Kidney epithelial cell (primary cell): Measurements from ENCODE around the gene RHPN2. TPM values are rescaled to one million over a fixed set of nuclear protein-coding genes. Genes with fewer than 3 reads are reported as not detected.

ENCODE experiments used
- DNase-seq: peaks from one replicate; pipeline ENCODE4 v3.0.0-alpha.2; 2010; ENCODE audit warnings: low read depth
- H3K27me3 ChIP-seq: 2 replicates; pipeline ENCODE4 v1.6.0; 2011; ENCODE audit warnings: low read length; ENCODE audit not compliant: control insufficient read depth, insufficient read depth
- H3K36me3 ChIP-seq: 2 replicates; pipeline ENCODE4 v1.5.1; 2011; ENCODE audit warnings: low read length; ENCODE audit not compliant: control insufficient read depth, insufficient read depth
- H3K4me3 ChIP-seq: 2 replicates; pipeline ENCODE4 v1.5.1; 2011; ENCODE audit warnings: low read depth, mild to moderate bottlenecking, control low read depth, low read length
- total RNA-seq: library from RNA; depleted of rRNA; stranded (reverse); fragments of >200 nt; gene quantifications from 2 replicates; pipeline ENCODE4 v1.2.3, GENCODE V29; 2015
- TF ChIP-seq, protein P1 (sequence below): IDR thresholded peaks from 2 replicates; pipeline ENCODE4 v1.5.1; 2011; ENCODE audit warnings: mild to moderate bottlenecking, moderate library complexity, low read length, control low read depth, inconsistent platforms; ENCODE audit not compliant: insufficient read depth, poor library complexity, severe bottlenecking

Gene RHPN2
- total RNA-seq, result 21.3 and 27.6 TPM in 2 replicates

DNA sequence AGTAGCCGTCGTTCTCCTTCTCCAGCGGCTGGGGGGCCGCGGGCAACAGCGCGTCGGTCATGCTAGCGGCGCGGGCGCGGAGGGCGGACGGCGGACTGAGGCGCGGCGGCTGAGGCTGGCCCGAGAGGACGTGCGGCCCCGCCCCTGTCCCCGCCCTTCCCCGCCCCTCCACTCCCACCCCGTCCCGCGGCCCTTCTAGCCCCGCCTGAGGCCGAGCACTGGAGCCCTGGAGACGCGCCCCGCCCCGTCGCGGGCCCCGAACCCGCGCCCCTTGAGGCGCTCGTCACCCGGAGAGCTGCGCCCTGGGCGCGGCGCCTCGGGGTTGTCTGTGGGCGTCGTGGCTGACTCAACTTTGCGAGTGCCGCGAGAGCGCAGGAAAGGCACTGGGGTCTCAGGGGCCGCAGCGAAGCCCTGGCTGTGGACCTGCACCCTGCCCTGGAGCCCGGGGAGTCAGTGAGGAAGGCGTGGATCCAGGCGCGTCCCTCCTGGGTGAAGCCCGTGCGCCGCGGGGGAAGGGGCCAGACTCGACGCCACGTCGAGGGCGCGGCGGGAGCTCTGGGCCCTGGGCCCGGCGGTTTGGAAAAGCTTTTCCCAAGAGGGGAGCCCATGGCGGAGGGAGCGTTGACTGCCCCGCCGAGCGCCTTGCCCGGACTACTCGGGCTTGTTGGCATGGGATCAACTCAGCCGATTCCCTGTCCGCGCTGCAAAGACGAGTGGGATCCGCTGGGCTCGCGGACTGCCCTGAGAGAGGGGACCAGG is at the start of gene RHPN2:
Gene RHPN2, minus strand, starts transcription at position 97 of the 759 bp plus-strand sequence. Its CDS starts 36 bp downstream, at position 61.
- peak within 1 kb of the TSS; percentile 86 for H3K4me3 ChIP-seq
- no peaks in the 10 kb centered on the region for H3K27me3 ChIP-seq
- no peaks in the 10 kb centered on the region for H3K36me3 ChIP-seq
- TF ChIP-seq, protein P1, sequence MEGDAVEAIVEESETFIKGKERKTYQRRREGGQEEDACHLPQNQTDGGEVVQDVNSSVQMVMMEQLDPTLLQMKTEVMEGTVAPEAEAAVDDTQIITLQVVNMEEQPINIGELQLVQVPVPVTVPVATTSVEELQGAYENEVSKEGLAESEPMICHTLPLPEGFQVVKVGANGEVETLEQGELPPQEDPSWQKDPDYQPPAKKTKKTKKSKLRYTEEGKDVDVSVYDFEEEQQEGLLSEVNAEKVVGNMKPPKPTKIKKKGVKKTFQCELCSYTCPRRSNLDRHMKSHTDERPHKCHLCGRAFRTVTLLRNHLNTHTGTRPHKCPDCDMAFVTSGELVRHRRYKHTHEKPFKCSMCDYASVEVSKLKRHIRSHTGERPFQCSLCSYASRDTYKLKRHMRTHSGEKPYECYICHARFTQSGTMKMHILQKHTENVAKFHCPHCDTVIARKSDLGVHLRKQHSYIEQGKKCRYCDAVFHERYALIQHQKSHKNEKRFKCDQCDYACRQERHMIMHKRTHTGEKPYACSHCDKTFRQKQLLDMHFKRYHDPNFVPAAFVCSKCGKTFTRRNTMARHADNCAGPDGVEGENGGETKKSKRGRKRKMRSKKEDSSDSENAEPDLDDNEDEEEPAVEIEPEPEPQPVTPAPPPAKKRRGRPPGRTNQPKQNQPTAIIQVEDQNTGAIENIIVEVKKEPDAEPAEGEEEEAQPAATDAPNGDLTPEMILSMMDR, result no peak
- DNase-seq, result no peak

DNA sequence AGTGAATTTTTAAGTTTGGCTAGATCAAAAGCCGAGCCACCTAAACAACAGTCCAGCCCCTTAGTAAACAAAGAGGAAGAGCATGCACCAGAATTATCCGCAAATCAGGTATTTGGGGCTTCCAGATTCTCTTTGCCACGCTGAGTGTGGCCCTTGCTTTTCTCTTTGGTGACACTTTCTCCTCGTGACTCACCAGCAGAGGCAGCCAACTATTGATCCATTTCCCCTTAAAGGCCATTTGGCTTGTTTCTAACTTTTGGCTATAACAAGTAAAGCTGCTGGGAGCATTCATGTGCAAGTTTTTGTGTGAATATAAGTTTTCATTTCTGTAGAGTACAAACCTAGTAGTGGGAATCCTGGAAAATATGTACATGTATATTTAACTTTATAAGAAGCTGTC is 49.6 kb upstream of the RHPN2 start:
- TF ChIP-seq, protein P1, result no peak
- no peak for DNase-seq
- H3K4me3 ChIP-seq, result no peak overlapping the region
- no peaks in the 10 kb centered on the region for H3K27me3 ChIP-seq
- peaks cover 1% of the 10 kb centered on the region for H3K36me3 ChIP-seq

GRCh38 chr19:33111587-33111986 is 46.9 kb upstream of the RHPN2 start:
- DNase-seq, result no peak
- Histone ChIP-seq H3K27me3 (no peaks in the 10 kb centered on the region), H3K36me3 (no peaks in the 10 kb centered on the region), H3K4me3 (no peak overlapping the region)
- TF ChIP-seq, protein P1, result no peak

DNA sequence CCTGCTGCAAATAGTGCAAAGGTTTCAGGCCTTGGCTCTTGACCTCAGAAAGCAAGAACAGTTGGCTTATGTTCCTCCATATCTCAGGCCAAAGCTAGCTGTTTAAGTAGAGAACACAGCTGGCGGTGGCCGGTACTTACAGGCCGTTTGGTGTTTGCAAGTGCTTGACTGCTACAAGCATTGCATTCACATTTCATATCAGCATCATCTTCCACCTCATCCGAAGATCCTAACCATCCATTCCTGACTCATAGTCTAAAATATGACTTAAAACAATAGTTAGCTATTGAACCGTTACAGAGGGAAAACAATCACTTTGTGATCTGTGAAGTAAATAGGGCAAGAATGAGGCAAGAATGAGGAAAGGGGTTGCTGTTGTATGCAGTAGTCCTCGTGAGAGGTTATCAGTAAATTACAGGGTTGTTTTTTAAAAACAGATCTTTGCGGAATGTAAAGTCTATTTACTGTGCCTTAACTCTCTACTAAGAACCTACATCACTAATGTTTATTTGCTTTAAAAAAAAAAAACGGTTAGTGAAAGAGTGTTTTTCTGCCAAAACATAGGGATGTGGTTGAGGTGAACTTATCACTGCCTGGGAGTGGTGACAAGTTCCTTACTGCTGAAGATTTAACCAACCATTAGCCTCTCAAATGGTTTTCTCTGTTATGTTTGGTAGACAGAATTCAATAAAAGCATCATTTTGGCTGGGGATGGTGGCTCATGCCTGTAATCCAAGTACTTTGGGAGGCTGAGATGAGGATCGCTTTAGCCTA is 45.6 kb upstream of the RHPN2 start:
- H3K27me3 ChIP-seq, result no peaks in the 10 kb centered on the region
- DNase-seq, result peak; percentile 70
- H3K4me3 ChIP-seq, result no peak overlapping the region
- TF ChIP-seq, protein P1, result no peak
- H3K36me3 ChIP-seq, result no peaks in the 10 kb centered on the region

- no peaks in the 10 kb centered on the region for H3K36me3 ChIP-seq
- TF ChIP-seq, protein P1, result no peak
- DNase-seq, result no peak
- no peaks in the 10 kb centered on the region for H3K27me3 ChIP-seq
- no peak overlapping the region for H3K4me3 ChIP-seq
These were observed 43.5 kb upstream of the RHPN2 start for GRCh38 chr19:33108161-33108560.
